ENCODE results near the gene BICRA.

BICRA gene

GRCh38 chr19:47641891-47642485, 33.1 kb downstream of the BICRA start:
- H3K4me3 ChIP-seq (ENCODE audit: low read length) = no peak overlapping the region
- no peaks in the 10 kb centered on the region for H3K9me3 ChIP-seq (replicated peaks; ENCODE audit: low read length)
- no peaks in the 10 kb centered on the region for H3K27me3 ChIP-seq (ENCODE audit: control insufficient read depth, insufficient read depth, low read length)
- peaks cover 12% of the 10 kb centered on the region for H3K36me3 ChIP-seq (ENCODE audit: insufficient read depth, low read length)
- no peak overlapping the region for H3K4me2 ChIP-seq (ENCODE audit: low read length)
- no peaks in the 10 kb centered on the region for H3K4me1 ChIP-seq (ENCODE audit: control insufficient read depth, insufficient read depth, low read length)
- H3K9ac ChIP-seq (ENCODE audit: low read depth, low read length) = no peak overlapping the region

GRCh38 chr19:47643281-47643680, 34.3 kb downstream of the BICRA start:
- Histone ChIP-seq H3K9ac (ENCODE audit: low read depth, low read length) (no peak overlapping the region), H3K9me3 (replicated peaks; ENCODE audit: low read length) (no peaks in the 10 kb centered on the region), H3K4me2 (ENCODE audit: low read length) (no peak overlapping the region), H3K36me3 (ENCODE audit: insufficient read depth, low read length) (peaks cover 14% of the 10 kb centered on the region), H3K4me3 (ENCODE audit: low read length) (no peak overlapping the region), H3K4me1 (ENCODE audit: control insufficient read depth, insufficient read depth, low read length) (peaks cover 4% of the 10 kb centered on the region), H3K27me3 (ENCODE audit: control insufficient read depth, insufficient read depth, low read length) (no peaks in the 10 kb centered on the region)

- Histone ChIP-seq H3K27me3 (ENCODE audit: control insufficient read depth, insufficient read depth, low read length) (no peaks in the 10 kb centered on the region), H3K4me2 (ENCODE audit: low read length) (no peak overlapping the region), H3K4me3 (ENCODE audit: low read length) (no peak overlapping the region), H3K9me3 (replicated peaks; ENCODE audit: low read length) (no peaks in the 10 kb centered on the region), H3K36me3 (ENCODE audit: insufficient read depth, low read length) (peaks cover 14% of the 10 kb centered on the region), H3K9ac (ENCODE audit: low read depth, low read length) (no peak overlapping the region), H3K4me1 (ENCODE audit: control insufficient read depth, insufficient read depth, low read length) (peaks cover 6% of the 10 kb centered on the region)
These were observed 35.3 kb downstream of the BICRA start for GRCh38 chr19:47644199-47644598.

- peaks cover 14% of the 10 kb centered on the region for H3K36me3 ChIP-seq (ENCODE audit: insufficient read depth, low read length)
- no peak overlapping the region for H3K4me2 ChIP-seq (ENCODE audit: low read length)
- H3K9me3 ChIP-seq (replicated peaks; ENCODE audit: low read length) = no peaks in the 10 kb centered on the region
- H3K27me3 ChIP-seq (ENCODE audit: control insufficient read depth, insufficient read depth, low read length) = no peaks in the 10 kb centered on the region
- peaks cover 6% of the 10 kb centered on the region for H3K4me1 ChIP-seq (ENCODE audit: control insufficient read depth, insufficient read depth, low read length)
- H3K4me3 ChIP-seq (ENCODE audit: low read length) = no peak overlapping the region
- no peak overlapping the region for H3K9ac ChIP-seq (ENCODE audit: low read depth, low read length)
These were observed 36.0 kb downstream of the BICRA start for GRCh38 chr19:47644743-47645482.

- Histone ChIP-seq H3K9ac (ENCODE audit: low read depth, low read length) (no peak overlapping the region), H3K9me3 (replicated peaks; ENCODE audit: low read length) (no peaks in the 10 kb centered on the region), H3K4me1 (ENCODE audit: control insufficient read depth, insufficient read depth, low read length) (peaks cover 6% of the 10 kb centered on the region), H3K4me2 (ENCODE audit: low read length) (no peak overlapping the region), H3K4me3 (ENCODE audit: low read length) (no peak overlapping the region), H3K36me3 (ENCODE audit: insufficient read depth, low read length) (peaks cover 18% of the 10 kb centered on the region), H3K27me3 (ENCODE audit: control insufficient read depth, insufficient read depth, low read length) (no peaks in the 10 kb centered on the region)
These were observed 38.0 kb downstream of the BICRA start for GRCh38 chr19:47646924-47647323.

GRCh38 chr19:47649588-47649987, 40.7 kb downstream of the BICRA start:
- no peak overlapping the region for H3K4me3 ChIP-seq (ENCODE audit: low read length)
- H3K9ac ChIP-seq (ENCODE audit: low read depth, low read length) = no peak overlapping the region
- no peaks in the 10 kb centered on the region for H3K27me3 ChIP-seq (ENCODE audit: control insufficient read depth, insufficient read depth, low read length)
- peaks cover 22% of the 10 kb centered on the region for H3K36me3 ChIP-seq (ENCODE audit: insufficient read depth, low read length)
- H3K4me2 ChIP-seq (ENCODE audit: low read length) = no peak overlapping the region
- peaks cover 6% of the 10 kb centered on the region for H3K4me1 ChIP-seq (ENCODE audit: control insufficient read depth, insufficient read depth, low read length)
- no peaks in the 10 kb centered on the region for H3K9me3 ChIP-seq (replicated peaks; ENCODE audit: low read length)

GRCh38 chr19:47650700-47651099, 41.8 kb downstream of the BICRA start:
- H3K4me2 ChIP-seq (ENCODE audit: low read length) = no peak overlapping the region
- H3K27me3 ChIP-seq (ENCODE audit: control insufficient read depth, insufficient read depth, low read length) = no peaks in the 10 kb centered on the region
- no peak overlapping the region for H3K4me3 ChIP-seq (ENCODE audit: low read length)
- no peak overlapping the region for H3K9ac ChIP-seq (ENCODE audit: low read depth, low read length)
- peaks cover 16% of the 10 kb centered on the region for H3K36me3 ChIP-seq (ENCODE audit: insufficient read depth, low read length)
- H3K9me3 ChIP-seq (replicated peaks; ENCODE audit: low read length) = no peaks in the 10 kb centered on the region
- peaks cover 6% of the 10 kb centered on the region for H3K4me1 ChIP-seq (ENCODE audit: control insufficient read depth, insufficient read depth, low read length)

- Histone ChIP-seq H3K4me1 (ENCODE audit: control insufficient read depth, insufficient read depth, low read length) (peaks cover 6% of the 10 kb centered on the region), H3K9ac (ENCODE audit: low read depth, low read length) (no peak overlapping the region), H3K27me3 (ENCODE audit: control insufficient read depth, insufficient read depth, low read length) (no peaks in the 10 kb centered on the region), H3K9me3 (replicated peaks; ENCODE audit: low read length) (no peaks in the 10 kb centered on the region), H3K4me2 (ENCODE audit: low read length) (no peak overlapping the region), H3K4me3 (ENCODE audit: low read length) (no peak overlapping the region), H3K36me3 (ENCODE audit: insufficient read depth, low read length) (peaks cover 16% of the 10 kb centered on the region)
These were observed 42.2 kb downstream of the BICRA start for GRCh38 chr19:47651132-47651531.

GRCh38 chr19:47651691-47652090, 42.8 kb downstream of the BICRA start:
- Histone ChIP-seq H3K9me3 (replicated peaks; ENCODE audit: low read length) (no peaks in the 10 kb centered on the region), H3K9ac (ENCODE audit: low read depth, low read length) (no peak overlapping the region), H3K4me1 (ENCODE audit: control insufficient read depth, insufficient read depth, low read length) (peaks cover 6% of the 10 kb centered on the region), H3K36me3 (ENCODE audit: insufficient read depth, low read length) (peaks cover 13% of the 10 kb centered on the region), H3K27me3 (ENCODE audit: control insufficient read depth, insufficient read depth, low read length) (no peaks in the 10 kb centered on the region), H3K4me2 (ENCODE audit: low read length) (no peak overlapping the region), H3K4me3 (ENCODE audit: low read length) (no peak overlapping the region)

GRCh38 chr19:47652285-47652684, 43.4 kb downstream of the BICRA start:
- H3K4me2 ChIP-seq (ENCODE audit: low read length) = no peak overlapping the region
- no peak overlapping the region for H3K4me3 ChIP-seq (ENCODE audit: low read length)
- no peaks in the 10 kb centered on the region for H3K9me3 ChIP-seq (replicated peaks; ENCODE audit: low read length)
- H3K27me3 ChIP-seq (ENCODE audit: control insufficient read depth, insufficient read depth, low read length) = no peaks in the 10 kb centered on the region
- peaks cover 7% of the 10 kb centered on the region for H3K36me3 ChIP-seq (ENCODE audit: insufficient read depth, low read length)
- H3K9ac ChIP-seq (ENCODE audit: low read depth, low read length) = no peak overlapping the region
- peaks cover 6% of the 10 kb centered on the region for H3K4me1 ChIP-seq (ENCODE audit: control insufficient read depth, insufficient read depth, low read length)

- Histone ChIP-seq H3K36me3 (ENCODE audit: insufficient read depth, low read length) (peaks cover 7% of the 10 kb centered on the region), H3K4me1 (ENCODE audit: control insufficient read depth, insufficient read depth, low read length) (no peaks in the 10 kb centered on the region), H3K27me3 (ENCODE audit: control insufficient read depth, insufficient read depth, low read length) (no peaks in the 10 kb centered on the region), H3K4me2 (ENCODE audit: low read length) (no peak overlapping the region), H3K4me3 (ENCODE audit: low read length) (no peak overlapping the region), H3K9me3 (replicated peaks; ENCODE audit: low read length) (no peaks in the 10 kb centered on the region), H3K9ac (ENCODE audit: low read depth, low read length) (no peak overlapping the region)
These were observed 44.9 kb downstream of the BICRA start for GRCh38 chr19:47653856-47654255.

- H3K9me3 ChIP-seq (replicated peaks; ENCODE audit: low read length) = no peaks in the 10 kb centered on the region
- no peak overlapping the region for H3K9ac ChIP-seq (ENCODE audit: low read depth, low read length)
- H3K27me3 ChIP-seq (ENCODE audit: control insufficient read depth, insufficient read depth, low read length) = no peaks in the 10 kb centered on the region
- peaks cover 27% of the 10 kb centered on the region for H3K4me1 ChIP-seq (ENCODE audit: control insufficient read depth, insufficient read depth, low read length)
- peaks cover 4% of the 10 kb centered on the region for H3K36me3 ChIP-seq (ENCODE audit: insufficient read depth, low read length)
- H3K4me2 ChIP-seq (ENCODE audit: low read length) = no peak overlapping the region
- no peak overlapping the region for H3K4me3 ChIP-seq (ENCODE audit: low read length)
These were observed 48.8 kb downstream of the BICRA start for GRCh38 chr19:47657719-47658118.
